DND-41 (cell line): ENCODE results near the gene TOX2.

ENCODE experiments used
- CTCF ChIP-seq: IDR thresholded peaks from 2 replicates; pipeline ENCODE4 v1.5.1; 2012; ENCODE audit warnings: borderline replicate concordance, low read length, moderate library complexity, mild to moderate bottlenecking; ENCODE audit not compliant: poor library complexity, severe bottlenecking; ENCODE audit errors: extremely low read depth
- EZH2 ChIP-seq: IDR thresholded peaks from 3 replicates; pipeline ENCODE4 v1.6.1; 2012; ENCODE audit warnings: borderline replicate concordance, low read depth, mild to moderate bottlenecking, moderate library complexity, low read length, inconsistent platforms; ENCODE audit not compliant: severe bottlenecking

GRCh38 chr20:44021186-44021585 is 106.5 kb downstream of the TOX2 start:
- TF ChIP-seq CTCF (no peak), EZH2 (no peak)
